Cardiac muscle cell (in vitro differentiated cells and primary cell): ENCODE measurements around the gene STRN3. TPM values are rescaled to one million over a fixed set of nuclear protein-coding genes. Genes with fewer than 3 reads are reported as not detected.
A peak's percentile ranks its signal among the peaks of the same experiment; 100 is the strongest.
"Not testable (repeated sequence)": the region's sequence is repeated elsewhere in the genome, so short reads cannot be mapped to it uniquely, and the experiment has no call there.

ENCODE experiments used
- DNase-seq, 2 donors: peaks; one replicate each; pipeline versions ENCODE4 v3.0.0 to v3.0.0-alpha.2; 2010 to 2017; ENCODE audit warnings: low read depth in 1 of 2, low spot score in 1 of 2
- H3K27ac ChIP-seq: fragments of 200-600 bp; sonication (generic); 2 replicates; pipeline ENCODE4 v1.5.1; 2016
- H3K27me3 ChIP-seq: fragments of 200-600 bp; sonication (generic); 2 replicates; pipeline ENCODE4 v1.6.0; 2016; ENCODE audit warnings: control low read depth
- H3K36me3 ChIP-seq: fragments of 200-600 bp; sonication (generic); 2 replicates; pipeline ENCODE4 v1.5.1; 2016; ENCODE audit warnings: control low read depth
- H3K4me1 ChIP-seq: fragments of 200-600 bp; sonication (generic); 2 replicates; pipeline ENCODE4 v1.8.1; 2017; ENCODE audit warnings: low read depth, mild to moderate bottlenecking, mixed run types
- H3K4me3 ChIP-seq: fragments of 200-600 bp; sonication (generic); 2 replicates; pipeline ENCODE4 v1.5.1; 2016; ENCODE audit warnings: mild to moderate bottlenecking
- H3K9me3 ChIP-seq: fragments of 200-600 bp; sonication (generic); 2 replicates; pipeline ENCODE4 v1.5.1; 2017; ENCODE audit warnings: low read depth, mild to moderate bottlenecking, control low read depth
- CTCF ChIP-seq: IDR thresholded peaks from 2 replicates; pipeline ENCODE4 v1.5.1; 2012; ENCODE audit warnings: low read depth, mild to moderate bottlenecking, low read length
- polyA plus RNA-seq: library from polyadenylated mRNA; unstranded; fragments of >200 nt; fragmentation: Nextera tagmentation; extraction: Ambion mirVana; gene quantifications from 2 replicates; pipeline ENCODE4 v1.2.1, GENCODE V29; 2016
- total RNA-seq: library from RNA; depleted of rRNA; stranded (reverse); fragments of >200 nt; gene quantifications from 2 replicates; pipeline ENCODE4 v1.2.3, GENCODE V29; 2016

The STRN3 gene
- total and polyA plus RNA-seq, 2 experiments from 2014 or later: 18.1 to 57.3 TPM

GRCh38 chr14:31068235-31068634 is 42.1 kb upstream of the STRN3 start:
- Histone ChIP-seq H3K27ac (no peak overlapping the region), H3K4me3 (no peak overlapping the region), H3K9me3 (no peaks in the 10 kb centered on the region), H3K27me3 (no peaks in the 10 kb centered on the region), H3K36me3 (no peaks in the 10 kb centered on the region), H3K4me1 (no peaks in the 10 kb centered on the region)
- DNase-seq: no peak
- TF ChIP-seq CTCF: no peak

DNA sequence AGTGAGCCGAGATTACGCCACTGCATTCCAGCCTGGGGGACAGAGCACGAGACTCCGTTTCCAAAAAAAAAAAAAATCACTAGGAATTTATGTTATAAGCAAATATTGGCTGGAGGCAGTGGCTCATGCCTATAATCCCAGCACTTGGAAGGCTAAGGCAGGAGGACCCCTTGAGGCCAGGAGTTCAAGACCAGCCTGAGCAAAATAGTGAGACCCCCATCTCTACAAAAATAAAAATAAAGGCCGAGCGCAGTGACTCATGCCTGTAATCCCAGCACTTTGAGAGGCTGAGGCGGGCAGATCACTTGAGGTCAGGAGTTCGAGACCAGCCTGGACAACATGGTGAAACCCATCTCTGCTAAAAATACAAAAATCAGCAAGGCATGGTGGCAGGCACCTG is 36.7 kb upstream of the STRN3 start:
- not testable (repeated sequence) for H3K4me3 ChIP-seq, DNase-seq, H3K4me1 ChIP-seq, H3K36me3 ChIP-seq, H3K9me3 ChIP-seq, H3K27ac ChIP-seq, H3K27me3 ChIP-seq

DNA sequence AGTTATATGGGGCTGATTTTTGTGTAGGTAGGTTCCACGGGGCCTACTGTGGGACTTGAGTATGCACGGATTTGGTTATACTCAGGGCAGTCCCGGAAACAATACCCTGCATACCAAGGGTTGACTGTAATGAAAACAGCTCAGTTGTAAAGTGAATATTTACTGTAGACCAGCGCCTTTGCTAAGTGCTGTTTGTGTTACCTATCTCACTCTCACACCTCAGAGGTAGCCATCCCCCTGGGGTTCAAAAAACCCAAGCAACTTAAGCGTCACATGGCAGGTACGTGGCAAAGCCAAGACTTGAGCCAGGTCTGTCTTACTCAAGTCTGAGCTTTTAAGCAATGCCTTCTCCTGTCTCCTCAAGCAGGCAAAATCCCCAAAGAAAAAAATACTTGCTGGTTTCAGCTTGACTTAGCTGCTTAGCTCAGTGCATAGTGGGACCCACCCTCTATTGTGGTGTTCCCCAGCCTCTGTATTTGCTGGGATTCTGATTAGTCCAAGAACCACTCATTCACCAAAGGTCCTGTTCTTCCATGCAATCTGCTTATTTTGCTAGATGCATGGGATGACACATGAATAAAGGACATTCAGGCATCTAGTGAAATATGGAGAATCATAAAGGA is 34.2 kb upstream of the STRN3 start:
- no peak for TF ChIP-seq CTCF
- no peak for DNase-seq
- no peak overlapping the region for H3K4me3 ChIP-seq
- H3K9me3 ChIP-seq: no peaks in the 10 kb centered on the region
- no peak overlapping the region for H3K27ac ChIP-seq
- H3K36me3 ChIP-seq: no peaks in the 10 kb centered on the region
- no peaks in the 10 kb centered on the region for H3K27me3 ChIP-seq
- H3K4me1 ChIP-seq: no peaks in the 10 kb centered on the region

DNA sequence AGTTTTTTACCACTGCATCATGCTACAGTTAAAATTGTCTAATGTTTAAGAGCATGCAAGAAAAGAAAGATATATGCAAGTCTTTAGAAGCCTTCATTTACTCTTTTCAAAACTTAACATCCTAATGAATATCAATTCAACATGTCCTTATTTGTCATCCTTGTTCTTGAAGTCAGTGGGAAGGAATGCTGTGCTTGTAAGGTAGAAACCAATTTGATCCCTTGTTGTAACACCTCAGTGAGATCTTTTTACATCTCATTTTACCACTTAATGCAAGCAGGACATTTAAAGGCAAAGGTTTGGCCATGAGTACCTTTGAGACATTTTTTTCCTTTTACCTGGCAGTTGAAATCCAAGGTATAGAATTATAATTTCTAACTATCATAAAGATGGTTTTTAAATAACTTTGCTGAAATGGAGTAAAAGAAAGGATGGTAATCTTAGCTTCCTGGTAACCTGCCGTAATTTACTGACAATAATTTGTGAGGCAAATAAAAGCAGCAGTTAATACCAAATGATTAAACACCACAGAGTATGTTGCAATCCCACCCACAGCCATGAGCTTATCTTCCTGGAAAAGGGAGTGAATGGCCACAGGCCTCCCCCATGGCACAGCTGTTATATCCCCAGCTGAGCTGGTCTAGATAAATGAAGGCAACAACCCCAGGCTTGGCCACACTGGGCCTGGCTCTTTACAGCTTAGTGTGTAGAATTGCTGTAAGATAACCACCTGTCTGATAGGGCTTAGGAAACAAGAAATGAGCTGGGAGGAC is 33.2 kb upstream of the STRN3 start:
- no peaks in the 10 kb centered on the region for H3K27me3 ChIP-seq
- TF ChIP-seq CTCF: no peak
- no peaks in the 10 kb centered on the region for H3K36me3 ChIP-seq
- H3K4me1 ChIP-seq: no peaks in the 10 kb centered on the region
- no peak overlapping the region for H3K4me3 ChIP-seq
- H3K27ac ChIP-seq: no peak overlapping the region
- no peaks in the 10 kb centered on the region for H3K9me3 ChIP-seq
- peak in 1 of 2 donors; percentile 97 for DNase-seq

- Histone ChIP-seq H3K9me3 (no peaks in the 10 kb centered on the region), H3K4me3 (no peak overlapping the region), H3K4me1 (no peaks in the 10 kb centered on the region), H3K36me3 (no peaks in the 10 kb centered on the region), H3K27me3 (no peaks in the 10 kb centered on the region), H3K27ac (no peak overlapping the region)
- DNase-seq: no peak
- TF ChIP-seq CTCF: no peak
These were observed 31.7 kb upstream of the STRN3 start for GRCh38 chr14:31057701-31058364.

DNA sequence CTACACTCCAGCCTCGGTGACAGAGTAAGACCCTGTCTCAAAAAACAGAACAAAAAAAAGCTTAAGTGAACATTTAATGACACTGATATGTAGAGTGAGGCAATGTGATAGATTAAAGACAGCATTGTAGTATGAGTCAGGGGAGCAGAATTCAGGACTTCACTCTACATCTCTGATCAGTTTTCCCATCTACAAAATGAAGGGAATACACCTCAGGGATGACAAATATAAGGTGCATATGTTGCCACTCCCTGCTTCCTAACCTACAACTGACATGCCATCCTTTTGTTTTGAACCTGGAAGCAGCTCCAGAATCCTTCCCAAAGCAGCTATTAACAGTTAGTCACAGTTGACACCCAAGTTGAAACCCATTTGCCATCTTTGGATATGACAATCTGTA is 30.9 kb upstream of the STRN3 start:
- DNase-seq: no peak
- Histone ChIP-seq H3K36me3 (no peaks in the 10 kb centered on the region), H3K27me3 (no peaks in the 10 kb centered on the region), H3K27ac (no peak overlapping the region), H3K9me3 (no peaks in the 10 kb centered on the region), H3K4me1 (no peaks in the 10 kb centered on the region), H3K4me3 (no peak overlapping the region)
- no peak for TF ChIP-seq CTCF

GRCh38 chr14:31052905-31053586 is 26.9 kb upstream of the STRN3 start:
- peak in 1 of 2 donors; percentile 72 for DNase-seq
- H3K27ac ChIP-seq, H3K27me3 ChIP-seq, H3K4me3 ChIP-seq, H3K4me1 ChIP-seq, H3K36me3 ChIP-seq, H3K9me3 ChIP-seq: not testable (repeated sequence)
